ENCODE data around the gene MYH11.
A peak's percentile ranks its signal among the peaks of the same experiment; 100 is the strongest.

MYH11 gene

DNA sequence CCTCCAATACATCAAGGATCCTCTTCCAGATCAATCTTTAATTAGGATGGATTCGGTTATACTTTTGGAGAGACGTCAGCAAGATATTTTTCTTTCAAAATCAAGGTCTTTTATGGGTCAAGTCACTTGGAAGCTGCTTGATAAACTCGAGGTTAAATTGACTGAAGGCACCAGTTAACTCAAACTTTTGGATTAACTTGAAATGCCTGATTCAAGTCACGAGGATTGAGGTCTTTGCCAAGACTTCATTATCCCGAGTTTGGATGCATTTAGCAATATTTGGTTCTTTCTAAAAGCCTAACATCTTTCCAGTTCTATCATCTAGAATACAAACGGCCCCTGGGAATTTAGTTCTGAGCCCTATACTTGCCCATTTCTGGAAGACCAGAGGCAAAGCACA, 82.9 kb downstream of the MYH11 start:
- DNase-seq, result no peak

DNA sequence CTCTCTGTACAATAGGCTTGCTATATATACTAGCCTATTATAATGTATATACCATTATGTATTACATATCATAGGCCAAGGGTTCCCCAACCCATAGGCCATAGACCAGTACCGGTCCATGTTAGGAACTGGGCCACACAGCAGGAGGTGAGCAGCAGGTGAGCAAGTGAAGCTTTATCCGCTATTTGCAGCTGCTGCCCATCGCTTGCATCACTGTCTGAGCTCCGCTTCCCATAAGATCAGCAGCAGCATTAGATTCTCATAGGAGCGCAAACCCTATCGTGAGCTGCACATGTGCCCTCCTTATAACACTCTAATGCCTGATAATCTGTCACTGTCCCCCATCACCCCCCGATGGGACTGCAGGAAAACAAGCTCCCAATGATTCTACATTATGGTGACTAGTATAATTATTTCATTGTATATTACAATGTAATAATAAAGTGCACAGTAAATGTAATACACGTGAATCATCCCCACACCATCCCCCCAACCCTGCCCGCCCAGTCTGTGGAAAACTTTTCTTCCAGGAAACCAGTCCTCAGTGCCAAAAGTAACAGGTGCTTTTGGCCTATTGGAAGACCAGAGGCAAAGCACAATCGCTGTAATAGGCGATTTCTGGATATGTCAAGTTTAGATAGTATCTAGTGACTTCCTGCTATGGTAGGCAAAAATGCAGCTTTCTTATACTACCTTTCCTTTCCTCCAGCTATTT, 84.1 kb downstream of the MYH11 start:
- no peak for DNase-seq

DNA sequence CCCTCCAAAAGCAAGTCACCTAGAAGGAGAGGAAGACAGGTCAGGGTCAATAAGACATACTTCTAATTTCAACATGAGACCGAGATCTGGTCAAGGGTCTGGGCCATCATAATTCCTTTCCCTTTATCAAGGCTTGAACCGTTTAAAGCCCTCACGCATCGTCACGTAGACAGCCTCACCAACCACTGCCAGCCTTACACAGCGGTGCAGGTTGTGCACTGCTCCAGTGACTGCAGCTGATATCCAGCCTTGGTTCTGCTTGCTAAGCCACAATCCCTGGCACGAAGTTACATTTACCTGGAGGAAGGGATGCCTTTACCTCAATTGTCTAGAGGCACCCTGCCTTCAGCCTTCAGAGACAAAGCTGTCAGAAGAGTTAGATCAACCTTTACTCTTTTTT, 85.1 kb downstream of the MYH11 start:
- no peak for DNase-seq

DNA sequence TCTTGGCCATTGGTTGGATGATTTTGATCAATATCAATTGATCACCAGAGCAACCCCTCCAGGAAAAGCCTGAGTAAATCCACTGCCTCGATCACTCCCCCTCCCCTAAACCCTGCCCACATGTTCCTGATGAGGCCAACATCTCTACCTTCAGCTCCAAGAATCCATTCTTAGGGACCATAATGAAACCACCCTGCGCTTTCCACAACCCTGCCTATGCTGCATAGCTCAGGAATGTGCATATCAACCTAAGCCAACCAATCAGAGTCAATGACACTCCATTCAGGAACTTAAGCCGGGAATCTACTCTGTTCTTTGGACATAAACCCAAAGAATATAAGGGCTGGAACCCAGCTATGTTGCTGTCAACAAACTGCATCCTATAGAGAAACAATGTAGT, 86.3 kb downstream of the MYH11 start:
- no peak for DNase-seq

GRCh38 chr16:15770107-15770506, 86.7 kb downstream of the MYH11 start:
- DNase-seq, result no peak

- no peak for DNase-seq
Observed at GRCh38 chr16:15769239-15769638, 87.6 kb downstream of the MYH11 start.

GRCh38 chr16:15768201-15768600, 88.6 kb downstream of the MYH11 start:
- no peak for DNase-seq

DNA sequence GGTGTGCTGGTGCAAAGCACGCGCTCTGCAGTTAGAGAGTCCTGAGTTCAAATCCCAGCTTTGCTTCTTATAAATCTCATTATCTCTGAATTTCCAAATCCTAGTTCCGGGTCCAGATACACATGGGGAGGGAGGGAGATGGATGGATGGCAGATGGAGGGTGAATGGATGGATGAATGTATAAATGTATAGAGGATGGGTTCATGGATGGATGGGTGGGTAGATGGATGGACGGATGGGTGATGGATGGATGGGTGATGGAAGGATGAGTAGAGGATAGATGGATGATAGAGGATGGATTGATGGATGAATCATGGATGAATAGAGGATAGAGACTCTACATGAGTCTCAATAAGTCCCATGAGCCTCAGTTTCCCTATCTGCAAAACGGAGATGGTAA, 89.9 kb downstream of the MYH11 start:
- no peak for DNase-seq

- DNase-seq, result peak; percentile 68
Observed at GRCh38 chr16:15765880-15766279, 90.9 kb downstream of the MYH11 start.

- no peak for DNase-seq
Observed at GRCh38 chr16:15765116-15765515, 91.7 kb downstream of the MYH11 start.

DNA sequence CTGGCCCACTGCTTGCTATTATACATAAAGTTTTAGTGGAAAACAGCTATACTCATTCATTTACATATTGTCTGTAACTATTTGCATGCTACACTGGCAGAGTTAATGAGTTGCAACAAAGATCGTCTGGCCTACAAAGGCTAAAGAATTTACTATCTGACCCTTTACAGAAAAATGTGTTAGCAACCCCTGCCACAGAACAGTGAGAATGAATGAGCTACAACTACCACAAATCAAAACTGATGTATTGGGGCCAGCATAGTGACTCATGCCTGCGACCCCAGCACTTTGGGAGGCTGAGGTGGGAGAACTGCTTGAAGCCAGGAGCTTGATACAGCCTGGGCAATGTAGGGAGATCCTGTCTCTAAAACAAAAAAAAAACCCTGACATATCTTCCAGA, 92.7 kb downstream of the MYH11 start:
- DNase-seq, result no peak

GRCh38 chr16:15760129-15760528, 96.7 kb downstream of the MYH11 start:
- no peak for DNase-seq

- DNase-seq, result no peak
Observed at GRCh38 chr16:15759070-15759469, 97.8 kb downstream of the MYH11 start.

GRCh38 chr16:15757630-15758251, 99.1 kb downstream of the MYH11 start:
- no peak for DNase-seq

GRCh38 chr16:15757077-15757386, 99.8 kb downstream of the MYH11 start:
- DNase-seq, result no peak

- no peak for DNase-seq
Observed at GRCh38 chr16:15754821-15755534, 101.8 kb downstream of the MYH11 start.

- no peak for DNase-seq
Observed at GRCh38 chr16:15752717-15753488, 103.9 kb downstream of the MYH11 start.

DNA sequence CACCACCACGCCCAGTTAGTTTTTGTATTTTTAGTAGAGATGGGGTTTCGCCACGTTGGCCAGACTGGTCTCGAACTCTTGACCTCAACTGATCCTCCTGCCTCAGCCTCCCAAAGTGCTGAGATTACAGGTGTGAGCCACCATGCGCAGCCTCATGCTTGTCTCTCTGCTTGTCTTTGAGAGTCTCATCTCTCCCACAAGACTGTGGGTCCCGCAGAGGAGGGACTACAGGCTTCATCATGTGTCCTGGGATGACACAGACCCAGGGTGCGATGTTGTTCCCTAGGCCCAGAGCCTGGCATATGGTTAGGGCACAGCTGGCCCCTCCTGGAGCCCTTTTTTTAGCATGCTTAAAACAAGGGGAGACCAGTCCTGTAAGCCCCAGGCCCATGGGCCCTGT, 104.9 kb downstream of the MYH11 start:
- DNase-seq, result no peak

- DNase-seq, result no peak
Observed at GRCh38 chr16:15749985-15750384, 106.8 kb downstream of the MYH11 start.

DNA sequence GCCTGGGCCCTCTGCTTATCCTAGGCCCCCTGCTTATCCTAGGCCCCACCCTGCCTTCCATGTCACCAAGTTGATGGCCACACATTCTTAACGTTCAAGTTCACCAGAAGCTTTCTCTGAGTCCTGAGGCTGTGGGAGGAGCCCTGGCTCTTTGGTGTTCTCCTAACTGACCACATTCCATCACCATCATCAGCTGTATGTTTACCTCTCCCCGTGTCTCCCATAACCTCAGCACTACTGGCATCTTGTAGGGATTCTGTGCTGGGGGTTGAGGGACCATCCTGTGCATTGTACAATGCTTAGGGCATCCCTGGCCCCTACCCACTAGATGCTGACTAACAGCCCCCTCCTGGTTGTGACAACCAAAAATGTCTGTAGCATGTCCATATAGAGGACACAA, 107.5 kb downstream of the MYH11 start:
- no peak for DNase-seq

GRCh38 chr16:15748654-15749053, 108.2 kb downstream of the MYH11 start:
- no peak for DNase-seq

DNA sequence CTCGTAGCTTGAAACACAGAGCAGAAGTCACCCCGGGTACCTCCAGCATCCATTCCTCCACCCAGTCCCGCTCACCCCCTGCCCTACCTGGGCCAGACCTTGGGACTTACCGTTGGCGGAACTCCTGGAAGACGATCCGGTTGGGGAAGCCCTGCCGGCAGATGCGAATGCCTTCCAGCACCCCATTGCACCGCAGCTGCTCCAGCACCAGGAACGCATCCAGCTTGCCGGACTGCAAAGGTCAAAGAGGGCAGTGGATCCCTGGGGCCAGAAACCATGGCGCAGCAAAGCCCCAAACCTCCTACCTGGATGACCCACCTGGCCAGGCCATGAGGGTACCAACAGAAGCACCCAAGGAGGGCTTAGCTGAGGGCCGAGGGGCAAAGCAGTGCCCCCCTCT, 108.9 kb downstream of the MYH11 start:
- no peak for DNase-seq

DNA sequence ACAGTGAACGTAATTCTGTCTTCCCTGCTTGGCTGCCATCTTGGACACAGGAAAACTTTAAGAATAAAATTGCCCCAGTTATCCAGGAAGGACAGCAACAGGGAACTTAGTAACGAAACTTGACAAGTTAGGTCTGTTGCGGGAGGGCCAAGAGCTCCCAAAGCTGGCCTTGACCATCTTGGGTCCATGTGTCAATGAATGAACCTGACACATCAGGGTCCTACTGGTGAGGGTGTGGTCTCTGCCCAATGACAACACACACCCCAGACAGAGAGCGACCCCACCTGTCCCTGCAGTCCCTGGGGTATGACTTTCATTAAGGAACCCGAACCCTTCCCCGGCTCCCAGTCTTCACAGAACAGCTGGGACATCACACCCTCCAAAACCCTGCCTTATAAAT, 110.5 kb downstream of the MYH11 start:
- peak; percentile 6 for DNase-seq

DNA sequence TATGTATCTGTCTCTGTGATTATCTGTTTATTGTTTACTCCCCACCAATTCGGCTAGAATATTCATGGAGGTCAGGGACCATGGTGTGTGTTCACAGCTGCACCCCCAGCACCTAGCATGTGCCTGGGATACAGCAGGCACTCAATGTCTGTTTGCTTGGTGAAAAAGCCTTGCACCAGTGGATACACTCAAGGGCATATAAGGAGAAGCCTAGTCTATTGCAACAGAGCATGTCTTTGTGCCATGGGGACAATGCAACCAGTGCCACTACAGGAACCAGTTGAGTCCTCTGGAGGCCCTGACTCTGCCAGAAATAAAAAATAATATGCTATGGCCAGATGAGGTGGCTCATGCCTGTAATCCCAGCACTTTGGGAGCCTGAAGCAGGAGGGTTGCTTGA, 113.2 kb downstream of the MYH11 start:
- DNase-seq, result no peak

All from NCI-H2171 (cell line).